Spleen (tissue), 11 donors: ENCODE results near the gene ARL5B. TPM values are rescaled to one million over a fixed set of nuclear protein-coding genes. Genes with fewer than 3 reads are reported as not detected.
"Not testable (repeated sequence)": the region's sequence is repeated elsewhere in the genome, so short reads cannot be mapped to it uniquely, and the experiment has no call there.

Experiments
- DNase-seq: peaks from one replicate; pipeline ENCODE4 v3.0.0-alpha.2; 2020
- H3K27ac ChIP-seq, 8 donors: fragments of 200-600 bp; sonication (generic) in 7 of 8; 1 replicate in 4 of 8; 2 replicates in 4 of 8; pipeline versions ENCODE4 v1.5.0 to v1.8.0; 2016 to 2021; ENCODE audit warnings: inconsistent platforms in 4 of 8, mild to moderate bottlenecking in 4 of 8, moderate library complexity in 1 of 8
- H3K27me3 ChIP-seq, 7 donors: fragments of 200-600 bp; sonication (generic) in 6 of 7; replicated peaks in 1 of 7; 1 replicate in 4 of 7; 2 replicates in 3 of 7; pipeline versions ENCODE4 v1.5.0 to v1.8.0; 2016 to 2021; ENCODE audit warnings: inconsistent platforms in 3 of 7, mild to moderate bottlenecking in 1 of 7
- H3K36me3 ChIP-seq, 6 donors: fragments of 200-600 bp; sonication (generic) in 5 of 6; 1 replicate in 4 of 6; 2 replicates in 2 of 6; pipeline versions ENCODE4 v1.5.0 to v1.8.0; 2016 to 2021; ENCODE audit warnings: inconsistent platforms in 2 of 6
- H3K4me1 ChIP-seq, 6 donors: fragments of 200-600 bp; sonication (generic) in 5 of 6; 1 replicate in 3 of 6; 2 replicates in 3 of 6; pipeline versions ENCODE4 v1.5.0 to v1.8.0; 2016 to 2021; ENCODE audit warnings: inconsistent platforms in 3 of 6
- H3K4me3 ChIP-seq, 8 donors: fragments of 200-600 bp; sonication (generic) in 7 of 8; 1 replicate in 4 of 8; 2 replicates in 4 of 8; pipeline versions ENCODE4 v1.5.0 to v1.8.0; 2016 to 2021; ENCODE audit warnings: inconsistent platforms in 4 of 8, mild to moderate bottlenecking in 4 of 8, moderate library complexity in 2 of 8
- H3K9me3 ChIP-seq, 8 donors: fragments of 200-600 bp; sonication (generic) in 7 of 8; 1 replicate in 4 of 8; 2 replicates in 4 of 8; pipeline versions ENCODE4 v1.5.0 to v1.8.0; 2016 to 2021; ENCODE audit warnings: inconsistent platforms in 4 of 8
- POLR2A ChIP-seq, 3 donors: fragments of 450-650 bp; IDR thresholded peaks; one replicate each; pipeline ENCODE4 v1.5.1; 2017; ENCODE audit warnings: antibody characterized with exemption in 3 of 3, mild to moderate bottlenecking in 1 of 3
- POLR2AphosphoS5 ChIP-seq, 3 donors: sonication (generic); formaldehyde crosslinking; IDR thresholded peaks; one replicate each; pipeline ENCODE4 v1.5.1; 2017; ENCODE audit warnings: antibody characterized with exemption in 3 of 3
- WGBS, 5 donors: extraction: QIAGEN DNeasy Blood & Tissue Kit in 3 of 5; methylation state at CpG; one replicate each; pipeline versions ENCODE4 v1.1.5 to v1.1.7; 2013 to 2018; 5-methylcytosine and 5-hydroxymethylcytosine counted together
- intact Hi-C: fragments of 100-400 bp; cut with DNase I; formaldehyde crosslinking; loops from one replicate; pipeline ENCODE4 v1.15.0; 2023; ENCODE audit warnings: low total_unique reads
- polyA plus RNA-seq, 3 donors: library from polyadenylated mRNA; stranded (reverse); fragments of 200-250 nt; gene quantifications; one replicate each; pipeline ENCODE4 v1.2.1, GENCODE V29; 2013
- total RNA-seq, 7 donors: library from RNA; depleted of rRNA in 3 of 7; stranded (reverse); fragments of >200 nt in 3 of 7; fragmentation: NEBNext Ultra II Directional in 4 of 7; extraction: Animal tissue kit (Norgen Biotek cat#: 25700) in 4 of 7; gene quantifications; one replicate each; pipeline versions ENCODE4 v1.1.0 to v1.2.1, GENCODE V29; 2016 to 2021
- TF ChIP-seq, protein P1 (sequence below), 11 experiments: fragments of 200-600 bp in 7 of 11; fragments of 450-650 bp in 4 of 11; sonication (generic) in 4 of 11; IDR thresholded peaks in 8 of 11; conservative IDR thresholded peaks in 3 of 11; 1 replicate in 7 of 11; 2 replicates in 4 of 11; pipeline versions ENCODE4 v1.4.0 to v1.8.0; 2016 to 2021; ENCODE audit warnings: antibody characterized with exemption in 11 of 11, inconsistent platforms in 4 of 11, mild to moderate bottlenecking in 1 of 11
- donor health status: healthy with polysubstance abuse.
- donor health status: DM: no; HTN: no; CAD: no; lungs with moderate emphysema.
- donor health status: DM: no; HTN: no; CAD: no.
- donor health status: Bipolar disorder and iron deficiency.
- donor health status: healthy.
- donor health status: DM: no; HTN: no; CAD: no.
- donor health status: DM: yes; HTN: yes; CAD: no.

ARL5B gene
- total and polyA plus RNA-seq, 10 donors = 1.7 to 18.3 (median 11.3) TPM

DNA sequence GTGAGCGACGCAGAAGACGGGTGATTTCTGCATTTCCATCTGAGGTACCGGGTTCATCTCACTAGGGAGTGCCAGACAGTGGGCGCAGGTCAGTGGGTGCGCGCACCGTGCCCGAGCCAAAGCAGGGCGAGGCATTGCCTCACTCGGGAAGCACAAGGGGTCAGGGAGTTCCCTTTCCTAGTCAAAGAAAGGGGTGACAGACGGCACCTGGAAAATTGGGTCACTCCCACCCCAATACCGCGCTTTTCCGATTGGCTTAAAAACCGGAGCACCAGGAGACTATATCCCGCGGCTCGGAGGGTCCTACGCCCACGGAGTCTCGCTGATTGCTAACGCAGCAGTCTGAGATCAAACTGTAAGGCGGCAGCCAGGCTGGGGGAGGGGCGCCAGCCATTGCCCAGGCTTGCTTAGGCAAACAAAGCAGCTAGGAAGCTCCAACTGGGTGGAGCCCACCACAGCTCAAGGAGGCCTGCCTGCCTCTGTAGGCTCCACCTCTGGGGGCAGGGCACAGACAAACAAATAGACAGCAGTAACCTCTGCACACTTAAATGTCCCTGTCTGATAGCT is 31.7 kb upstream of the ARL5B start:
- Histone ChIP-seq H3K4me3 (peak overlapping the region; percentile 31 to 70 (median 46)), H3K27ac (peak overlapping the region; percentile 24 to 81 (median 74)), H3K4me1 (peaks cover 0 to 15% (median 2%) of the 10 kb centered on the region in 6 donors)
- H3K27me3 ChIP-seq, H3K9me3 ChIP-seq, H3K36me3 ChIP-seq, intact Hi-C loops: not testable (repeated sequence)
- 3 to 10% (median 6%) methylated on average over 25 of the region's 25 CpGs for WGBS, 5 donors
- DNase-seq = peak; percentile 89
- TF ChIP-seq POLR2AphosphoS5 (IDR thresholded peaks at IDR 0.05) = peak; percentile 39 to 78 (median 67)
- TF ChIP-seq, protein P1, sequence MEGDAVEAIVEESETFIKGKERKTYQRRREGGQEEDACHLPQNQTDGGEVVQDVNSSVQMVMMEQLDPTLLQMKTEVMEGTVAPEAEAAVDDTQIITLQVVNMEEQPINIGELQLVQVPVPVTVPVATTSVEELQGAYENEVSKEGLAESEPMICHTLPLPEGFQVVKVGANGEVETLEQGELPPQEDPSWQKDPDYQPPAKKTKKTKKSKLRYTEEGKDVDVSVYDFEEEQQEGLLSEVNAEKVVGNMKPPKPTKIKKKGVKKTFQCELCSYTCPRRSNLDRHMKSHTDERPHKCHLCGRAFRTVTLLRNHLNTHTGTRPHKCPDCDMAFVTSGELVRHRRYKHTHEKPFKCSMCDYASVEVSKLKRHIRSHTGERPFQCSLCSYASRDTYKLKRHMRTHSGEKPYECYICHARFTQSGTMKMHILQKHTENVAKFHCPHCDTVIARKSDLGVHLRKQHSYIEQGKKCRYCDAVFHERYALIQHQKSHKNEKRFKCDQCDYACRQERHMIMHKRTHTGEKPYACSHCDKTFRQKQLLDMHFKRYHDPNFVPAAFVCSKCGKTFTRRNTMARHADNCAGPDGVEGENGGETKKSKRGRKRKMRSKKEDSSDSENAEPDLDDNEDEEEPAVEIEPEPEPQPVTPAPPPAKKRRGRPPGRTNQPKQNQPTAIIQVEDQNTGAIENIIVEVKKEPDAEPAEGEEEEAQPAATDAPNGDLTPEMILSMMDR (IDR thresholded peaks at IDR 0.05 in 8 of 11, conservative IDR thresholded peaks at IDR 0.05 in 3 of 11) = peak in 3 of 11 experiments; percentile 11 to 37 (median 13)

DNA sequence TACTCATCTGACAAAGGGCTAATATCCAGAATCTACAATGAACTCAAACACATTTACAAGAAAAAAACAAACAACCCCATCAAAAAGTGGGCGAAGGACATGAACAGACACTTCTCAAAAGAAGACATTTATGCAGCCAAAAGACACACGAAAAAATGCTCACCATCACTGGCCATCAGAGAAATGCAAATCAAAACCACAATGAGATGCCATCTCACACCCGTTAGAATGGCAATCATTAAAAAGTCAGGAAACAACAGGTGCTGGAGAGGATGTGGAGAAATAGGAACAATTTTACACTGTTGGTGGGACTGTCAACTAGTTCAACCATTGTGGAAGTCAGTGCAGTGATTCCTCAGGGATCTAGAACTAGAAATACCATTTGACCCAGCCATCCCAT is 26.7 kb upstream of the ARL5B start:
- 78 to 92% (median 87%) methylated on average over 2 to 3 of the region's 3 CpGs for WGBS, 5 donors

GRCh38 chr10:18635995-18636394 is 23.2 kb upstream of the ARL5B start:
- Histone ChIP-seq H3K27ac (no peak overlapping the region), H3K4me3 (no peak overlapping the region), H3K9me3 (peaks cover 0 to 5% (median 0%) of the 10 kb centered on the region in 8 donors), H3K4me1 (no peaks in the 10 kb centered on the region), H3K27me3 (no peaks in the 10 kb centered on the region), H3K36me3 (no peaks in the 10 kb centered on the region)
- no peak for DNase-seq
- 94 to 100% (median 96%) methylated on average over 4 of the region's 4 CpGs for WGBS, 5 donors
- intact Hi-C loops = no loop called here
- TF ChIP-seq, protein P1 (IDR thresholded peaks at IDR 0.05 in 8 of 11, conservative IDR thresholded peaks at IDR 0.05 in 3 of 11) = no peak
- TF ChIP-seq POLR2AphosphoS5 (IDR thresholded peaks at IDR 0.05) = no peak
- TF ChIP-seq POLR2A (IDR thresholded peaks at IDR 0.05) = no peak

More for the DNA sequence above, 26.7 kb upstream of the ARL5B start:
- H3K36me3 ChIP-seq, intact Hi-C loops, H3K9me3 ChIP-seq, DNase-seq, H3K27ac ChIP-seq, H3K4me3 ChIP-seq, H3K27me3 ChIP-seq, H3K4me1 ChIP-seq: not testable (repeated sequence)

DNA sequence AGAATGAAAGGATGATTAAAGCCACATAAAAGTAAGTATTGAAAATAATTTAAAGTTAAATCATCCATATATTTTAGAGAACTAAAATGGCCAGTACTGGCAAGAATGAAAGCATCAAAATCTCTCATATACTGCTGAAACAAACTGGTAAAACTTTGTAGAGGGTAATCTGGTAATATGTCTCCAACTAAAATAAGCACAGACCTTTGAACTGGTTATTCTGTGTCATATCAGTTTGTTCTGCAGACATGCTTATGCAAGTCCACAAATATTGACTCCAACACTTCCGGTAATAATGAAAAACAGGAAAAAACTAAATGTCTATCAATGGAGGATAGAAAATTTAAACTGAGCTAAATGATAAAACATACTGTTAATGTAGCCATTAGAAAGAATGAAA is 21.8 kb upstream of the ARL5B start:
- H3K36me3 ChIP-seq = peaks cover 0 to 14% (median 2%) of the 10 kb centered on the region in 6 donors
- H3K9me3 ChIP-seq, H3K27me3 ChIP-seq, DNase-seq, H3K4me3 ChIP-seq, H3K4me1 ChIP-seq, intact Hi-C loops, H3K27ac ChIP-seq: not testable (repeated sequence)
- 90 to 100% (median 94%) methylated on average over 1 of the region's 1 CpG for WGBS, 5 donors

- 90 to 97% (median 95%) methylated on average over 2 of the region's 2 CpGs for WGBS, 5 donors
- H3K4me3 ChIP-seq, H3K27me3 ChIP-seq, H3K9me3 ChIP-seq, DNase-seq, H3K4me1 ChIP-seq, intact Hi-C loops, H3K27ac ChIP-seq: not testable (repeated sequence)
- H3K36me3 ChIP-seq = peaks cover 0 to 16% (median 2%) of the 10 kb centered on the region in 6 donors
Measured at GRCh38 chr10:18639719-18640118, 19.5 kb upstream of the ARL5B start.

DNA sequence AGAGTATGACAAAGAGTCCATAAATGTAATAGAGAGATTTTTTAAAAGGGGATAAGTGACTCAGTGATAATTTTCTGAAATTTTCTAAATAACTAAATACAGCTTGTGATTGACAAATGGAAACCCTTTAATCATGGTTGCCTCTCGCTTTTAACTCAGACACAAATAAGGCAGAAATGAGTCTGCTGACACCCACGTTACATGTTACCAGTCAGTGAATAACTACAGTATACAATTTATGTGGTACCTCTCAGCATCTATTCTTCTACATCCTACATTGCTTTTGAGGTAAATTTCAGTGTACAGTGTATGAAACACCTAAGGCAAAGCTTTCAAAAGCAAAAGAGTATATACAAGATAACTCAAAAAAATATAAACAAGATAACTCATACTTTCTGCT is 12.1 kb upstream of the ARL5B start:
- Histone ChIP-seq H3K9me3 (no peaks in the 10 kb centered on the region), H3K4me1 (peaks cover 8 to 37% (median 32%) of the 10 kb centered on the region in 6 donors), H3K27me3 (no peaks in the 10 kb centered on the region), H3K36me3 (peaks cover 0 to 32% (median 6%) of the 10 kb centered on the region in 6 donors), H3K4me3 (no peak overlapping the region), H3K27ac (no peak overlapping the region)
- 83 to 95% (median 90%) methylated on average over 2 of the region's 2 CpGs for WGBS, 5 donors
- intact Hi-C loops = no loop called here
- TF ChIP-seq POLR2AphosphoS5 (IDR thresholded peaks at IDR 0.05) (no peak), POLR2A (IDR thresholded peaks at IDR 0.05) (no peak)
- DNase-seq = no peak
